22Rv1 (cell line): Measurements from ENCODE around the gene POU3F1.

Source experiments
- H3K27ac ChIP-seq: fragments of 450-650 bp; 2 replicates; pipeline ENCODE4 v1.5.1; 2017
- CTCF ChIP-seq: fragments of 450-650 bp; IDR thresholded peaks from 2 replicates; pipeline ENCODE4 v1.5.1; 2017; ENCODE audit warnings: mild to moderate bottlenecking
- ZFX ChIP-seq: fragments of 450-650 bp; IDR thresholded peaks from 2 replicates; pipeline ENCODE4 v1.6.1; 2017; ENCODE audit warnings: antibody characterized with exemption, borderline replicate concordance

Gene POU3F1

DNA sequence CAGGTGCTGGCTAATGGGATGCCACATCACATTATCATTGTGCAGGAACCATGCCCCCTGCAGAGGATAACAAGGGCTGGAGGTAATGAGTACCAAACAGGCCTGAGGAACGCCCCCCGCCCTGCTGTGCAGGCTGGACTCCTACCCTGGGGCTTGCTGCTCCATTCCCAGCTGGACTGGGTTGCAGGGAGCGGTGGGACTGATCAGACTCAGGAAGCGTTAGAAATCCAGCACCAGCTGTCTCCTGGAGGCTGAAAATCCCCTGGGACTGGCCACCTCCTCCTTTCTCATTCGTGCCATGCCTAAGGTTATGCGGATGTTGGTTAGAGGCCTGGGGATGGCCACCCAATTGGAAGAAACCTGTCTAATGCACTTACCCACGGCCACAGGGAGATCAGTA lies 36.9 kb upstream of the POU3F1 start:
- no peak overlapping the region for H3K27ac ChIP-seq
- TF ChIP-seq ZFX (no peak), CTCF (no peak)

DNA sequence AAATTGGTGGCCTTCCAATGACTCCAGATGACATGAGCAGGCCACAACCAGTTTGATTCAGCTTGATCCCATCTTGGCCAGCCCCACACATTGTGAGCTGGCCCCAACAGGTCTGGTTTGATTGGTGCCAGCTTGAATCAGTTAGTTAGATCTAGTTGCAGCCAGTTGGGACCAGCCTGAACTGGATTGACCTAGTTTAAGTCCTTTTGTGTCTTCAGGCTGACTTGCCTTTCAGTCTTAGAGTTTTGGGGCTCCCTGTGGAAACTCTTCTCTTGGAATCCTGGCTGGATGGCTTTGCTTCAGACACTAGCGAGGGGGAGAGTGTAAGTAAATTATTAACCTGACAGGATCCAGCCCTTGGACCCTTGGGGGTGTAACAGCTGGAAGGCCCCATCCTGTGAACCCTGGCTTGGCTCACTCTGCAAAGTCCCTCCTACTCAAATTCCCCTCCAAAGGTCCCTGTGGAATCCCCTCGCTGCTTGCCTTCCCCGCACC lies 36.2 kb upstream of the POU3F1 start:
- TF ChIP-seq ZFX: no peak
- TF ChIP-seq CTCF: no peak
- no peak overlapping the region for H3K27ac ChIP-seq

- TF ChIP-seq CTCF (no peak), ZFX (no peak)
These were observed 32.4 kb upstream of the POU3F1 start for GRCh38 chr1:38079019-38079418.

DNA sequence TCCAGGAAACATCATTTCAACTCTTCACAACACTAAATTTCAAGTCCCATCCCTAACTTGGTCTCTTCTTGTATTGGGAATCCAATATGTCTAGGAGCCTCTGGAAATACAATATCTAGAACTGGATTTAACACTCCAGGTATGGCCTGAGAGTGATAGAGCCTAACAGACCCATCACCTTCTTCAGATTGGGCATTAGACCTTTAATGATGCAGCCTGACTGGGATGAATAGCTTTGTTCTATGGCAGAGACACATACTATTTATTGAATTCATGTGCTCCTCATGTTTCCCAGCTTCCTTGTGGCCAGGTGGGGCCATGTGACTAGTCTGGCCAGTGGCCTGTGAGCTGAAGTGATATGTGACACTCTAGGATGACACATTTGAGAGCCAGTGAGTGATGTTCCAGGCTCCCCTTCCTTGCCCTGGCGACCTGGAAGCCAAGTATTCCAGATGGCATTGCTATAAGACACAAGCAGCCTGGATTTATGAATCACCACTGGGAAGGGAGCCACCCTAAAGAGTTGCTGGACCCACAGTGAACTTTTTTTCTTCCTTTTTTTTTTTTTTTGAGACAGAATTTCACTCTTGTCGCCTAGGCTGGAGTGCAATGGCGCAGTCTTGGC lies 31.0 kb upstream of the POU3F1 start:
- no peak overlapping the region for H3K27ac ChIP-seq
- TF ChIP-seq ZFX: no peak
- no peak for TF ChIP-seq CTCF

More at GRCh38 chr1:38079019-38079418, 32.4 kb upstream of the POU3F1 start:
- H3K27ac ChIP-seq: no peak overlapping the region

DNA sequence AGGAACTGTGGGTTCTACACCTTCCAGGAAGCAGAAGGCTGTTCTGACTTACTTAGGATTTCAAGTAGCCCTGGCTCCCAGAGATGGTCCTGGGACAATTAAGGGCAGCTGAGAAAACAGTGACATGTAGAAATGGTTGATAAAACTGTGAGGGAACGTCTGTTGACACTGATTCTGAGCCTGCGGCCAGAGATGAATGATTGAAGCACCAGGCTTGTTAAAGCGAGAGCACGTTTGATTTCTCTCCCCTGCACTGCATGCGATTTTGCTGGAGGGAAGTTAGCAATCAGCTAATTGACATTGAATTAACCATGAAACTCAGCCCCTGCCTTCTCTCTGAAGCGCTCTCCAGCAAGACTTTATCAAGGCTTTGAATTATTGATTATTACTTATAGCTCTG lies 29.9 kb upstream of the POU3F1 start:
- H3K27ac ChIP-seq: no peak overlapping the region
- TF ChIP-seq CTCF: no peak
- TF ChIP-seq ZFX: no peak

DNA sequence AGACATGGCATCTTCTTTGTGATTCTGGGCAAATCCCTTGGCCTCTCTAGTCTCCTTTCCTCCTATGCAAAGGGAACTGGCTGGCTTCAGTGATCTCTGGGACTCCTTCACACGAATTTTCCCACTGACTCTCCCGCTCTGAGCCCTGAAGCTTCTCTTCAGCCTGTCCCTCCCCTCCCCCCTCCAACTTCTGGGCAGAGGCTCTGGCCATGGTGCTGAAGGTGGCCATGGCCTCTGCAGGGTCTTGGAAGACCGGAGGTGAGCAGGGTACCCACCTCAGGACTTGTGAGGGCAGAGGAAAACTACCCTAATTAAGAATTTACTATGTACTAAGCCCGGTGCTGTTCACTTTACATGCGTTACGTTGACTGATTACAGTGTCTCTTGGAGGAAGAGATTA lies 29.4 kb upstream of the POU3F1 start:
- no peak overlapping the region for H3K27ac ChIP-seq
- TF ChIP-seq CTCF (no peak), ZFX (no peak)

DNA sequence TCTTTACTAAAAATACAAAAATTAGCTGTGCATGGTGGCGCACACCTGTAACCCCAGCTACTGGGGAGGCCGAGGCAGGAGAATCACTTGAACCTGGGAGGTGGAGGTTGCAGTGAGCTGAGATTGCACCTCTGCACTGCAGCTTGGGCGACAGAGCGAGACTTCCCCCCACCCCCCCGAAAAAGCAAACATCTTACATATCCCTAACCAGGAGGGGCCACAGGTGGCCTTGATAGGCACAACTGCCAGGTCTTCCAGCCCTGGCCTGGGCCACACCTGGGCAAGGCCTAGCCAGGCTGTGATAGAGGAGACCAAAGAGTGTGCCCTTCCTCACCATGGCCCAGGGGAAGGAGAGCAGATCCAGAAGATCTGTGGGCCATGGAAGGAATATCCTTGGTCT lies 28.6 kb upstream of the POU3F1 start:
- H3K27ac ChIP-seq: no peak overlapping the region
- TF ChIP-seq ZFX: no peak
- TF ChIP-seq CTCF: no peak
